ENCODE measurements around the gene CIDEB. TPM values are rescaled to one million over a fixed set of nuclear protein-coding genes. Genes with fewer than 3 reads are reported as not detected.

CIDEB gene
- total and polyA plus RNA-seq, 2 donors (not counting 1 experiment from before 2014, with no cell fraction given) = 26.2 to 32.8 TPM

GRCh38 chr14:24258119-24258518, 49.7 kb downstream of the CIDEB start:
- H2AFZ ChIP-seq (ENCODE audit: insufficient read depth, low read depth, low read length, poor library complexity, severe bottlenecking) = no peak overlapping the region
- no peaks in the 10 kb centered on the region for H3K9me3 Mint-ChIP-seq (ENCODE audit: insufficient read depth)
- H3K79me2 ChIP-seq (ENCODE audit: control insufficient read depth, insufficient read depth, low read length) = no peaks in the 10 kb centered on the region
- no peak for ATAC-seq (ENCODE audit: low read depth)
- H3K4me1 Mint-ChIP-seq = no peaks in the 10 kb centered on the region
- DNase-seq = no peak
- no peak overlapping the region for H3K9ac ChIP-seq (ENCODE audit: low read length)
- H3K27me3 ChIP-seq (replicated peaks in 1 of 4; ENCODE audit: control extremely low read depth in 1 of 4, control insufficient read depth in 3 of 4, insufficient read depth in 4 of 4, low read length in 3 of 4) = no peaks in the 10 kb centered on the region
- ChIA-PET POLR2A (interaction anchor here (0.6 kb wide), 1 partner anchor 23 kb away, joined by 5 read pairs; no protein-coding TSS in a partner anchor), CTCF (no interaction called here)
- peaks cover 0 to 23% of the 10 kb centered on the region in 2 experiments for H3K36me3 ChIP-seq (replicated peaks in 1 of 2; ENCODE audit: control extremely low read depth in 1 of 2, control insufficient read depth in 1 of 2, extremely low read depth in 1 of 2, insufficient read depth in 2 of 2, low read length in 1 of 2)
- no peaks in the 10 kb centered on the region for H3K4me1 ChIP-seq (ENCODE audit: control insufficient read depth in 2 of 2, insufficient read depth in 2 of 2, low read length in 2 of 2)
- no peaks in the 10 kb centered on the region for H3K9me3 ChIP-seq (ENCODE audit: control extremely low read depth in 1 of 3, control insufficient read depth in 2 of 3, insufficient read depth in 1 of 3, low read length in 2 of 3)
- intact Hi-C loops (cut with micrococcal nuclease) = no loop called here
- H3K4me3 ChIP-seq (ENCODE audit: control extremely low read depth in 1 of 5, extremely low read depth in 1 of 5, insufficient read depth in 1 of 5, low read depth in 2 of 5, low read length in 4 of 5) = no peak overlapping the region
- H3K4me3 Mint-ChIP-seq = no peak overlapping the region
- no peak overlapping the region for H3K27ac ChIP-seq (ENCODE audit: low read length in 2 of 2)
- TF ChIP-seq, protein P1, sequence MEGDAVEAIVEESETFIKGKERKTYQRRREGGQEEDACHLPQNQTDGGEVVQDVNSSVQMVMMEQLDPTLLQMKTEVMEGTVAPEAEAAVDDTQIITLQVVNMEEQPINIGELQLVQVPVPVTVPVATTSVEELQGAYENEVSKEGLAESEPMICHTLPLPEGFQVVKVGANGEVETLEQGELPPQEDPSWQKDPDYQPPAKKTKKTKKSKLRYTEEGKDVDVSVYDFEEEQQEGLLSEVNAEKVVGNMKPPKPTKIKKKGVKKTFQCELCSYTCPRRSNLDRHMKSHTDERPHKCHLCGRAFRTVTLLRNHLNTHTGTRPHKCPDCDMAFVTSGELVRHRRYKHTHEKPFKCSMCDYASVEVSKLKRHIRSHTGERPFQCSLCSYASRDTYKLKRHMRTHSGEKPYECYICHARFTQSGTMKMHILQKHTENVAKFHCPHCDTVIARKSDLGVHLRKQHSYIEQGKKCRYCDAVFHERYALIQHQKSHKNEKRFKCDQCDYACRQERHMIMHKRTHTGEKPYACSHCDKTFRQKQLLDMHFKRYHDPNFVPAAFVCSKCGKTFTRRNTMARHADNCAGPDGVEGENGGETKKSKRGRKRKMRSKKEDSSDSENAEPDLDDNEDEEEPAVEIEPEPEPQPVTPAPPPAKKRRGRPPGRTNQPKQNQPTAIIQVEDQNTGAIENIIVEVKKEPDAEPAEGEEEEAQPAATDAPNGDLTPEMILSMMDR (IDR thresholded peaks at IDR 0.05) = no peak
- TF ChIP-seq EZH2 (IDR thresholded peaks at IDR 0.05; ENCODE audit: borderline replicate concordance, insufficient read depth, low read depth, low read length, poor library complexity, severe bottlenecking) = no peak
- no peaks in the 10 kb centered on the region for H4K20me1 ChIP-seq (ENCODE audit: control insufficient read depth, insufficient read depth, low read length, poor library complexity, severe bottlenecking)
- 100% methylated on average over 3 of the region's 9 CpGs for WGBS (ENCODE audit: insufficient coverage)
- H3K4me2 ChIP-seq (replicated peaks; ENCODE audit: low read depth, low read length, poor library complexity, severe bottlenecking) = no peak overlapping the region
- no peaks in the 10 kb centered on the region for H3K27me3 Mint-ChIP-seq
- H3K27ac Mint-ChIP-seq = no peak overlapping the region

DNA sequence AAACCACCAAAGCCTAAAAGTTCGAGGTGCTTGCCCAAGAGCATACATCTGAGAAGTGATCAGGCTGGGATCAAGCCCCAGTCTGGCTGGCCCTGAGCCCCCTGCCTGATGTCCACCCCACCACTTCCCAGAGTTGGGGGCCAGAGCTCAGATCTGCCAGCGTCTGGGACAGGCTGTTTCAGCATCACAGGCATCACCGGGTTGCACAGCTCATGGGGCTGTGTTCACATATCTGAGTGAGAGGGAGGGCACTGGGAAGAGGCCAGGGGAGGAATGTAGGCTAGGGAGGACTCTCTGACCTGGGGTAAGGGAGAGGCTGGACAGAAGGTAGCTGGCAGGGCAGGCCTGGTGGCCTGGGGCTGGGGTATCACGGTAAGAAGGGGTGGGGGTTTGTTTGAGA, 50.8 kb downstream of the CIDEB start:
- POLR2A ChIA-PET = no interaction called here

More for the DNA sequence above, 50.8 kb downstream of the CIDEB start:
- no peaks in the 10 kb centered on the region for H3K9me3 Mint-ChIP-seq (ENCODE audit: insufficient read depth)
- ATAC-seq (ENCODE audit: low read depth) = no peak
- DNase-seq = no peak
- H3K27me3 Mint-ChIP-seq = no peaks in the 10 kb centered on the region
- intact Hi-C loops (cut with micrococcal nuclease) = no loop called here
- WGBS (ENCODE audit: insufficient coverage) = 100% methylated on average over 3 of the region's 4 CpGs
- CTCF ChIA-PET = interaction anchor here (0.8 kb wide), 1 partner anchor 33 kb away, joined by 3 read pairs; no protein-coding TSS in a partner anchor
- H3K4me3 ChIP-seq (ENCODE audit: control extremely low read depth in 1 of 5, extremely low read depth in 1 of 5, insufficient read depth in 1 of 5, low read depth in 2 of 5, low read length in 4 of 5) = no peak overlapping the region
- no peak overlapping the region for H3K4me2 ChIP-seq (replicated peaks; ENCODE audit: low read depth, low read length, poor library complexity, severe bottlenecking)
- no peaks in the 10 kb centered on the region for H3K79me2 ChIP-seq (ENCODE audit: control insufficient read depth, insufficient read depth, low read length)
- H3K9ac ChIP-seq (ENCODE audit: low read length) = no peak overlapping the region
- H3K27ac ChIP-seq (ENCODE audit: low read length in 2 of 2) = no peak overlapping the region
- TF ChIP-seq EZH2 (IDR thresholded peaks at IDR 0.05; ENCODE audit: borderline replicate concordance, insufficient read depth, low read depth, low read length, poor library complexity, severe bottlenecking) = no peak
- TF ChIP-seq, protein P1 (IDR thresholded peaks at IDR 0.05) = no peak
- no peaks in the 10 kb centered on the region for H3K4me1 ChIP-seq (ENCODE audit: control insufficient read depth in 2 of 2, insufficient read depth in 2 of 2, low read length in 2 of 2)
- H3K4me1 Mint-ChIP-seq = no peaks in the 10 kb centered on the region
- H3K9me3 ChIP-seq (ENCODE audit: control extremely low read depth in 1 of 3, control insufficient read depth in 2 of 3, insufficient read depth in 1 of 3, low read length in 2 of 3) = no peaks in the 10 kb centered on the region
- no peaks in the 10 kb centered on the region for H4K20me1 ChIP-seq (ENCODE audit: control insufficient read depth, insufficient read depth, low read length, poor library complexity, severe bottlenecking)
- H3K27me3 ChIP-seq (replicated peaks in 1 of 4; ENCODE audit: control extremely low read depth in 1 of 4, control insufficient read depth in 3 of 4, insufficient read depth in 4 of 4, low read length in 3 of 4) = no peaks in the 10 kb centered on the region
- no peak overlapping the region for H3K27ac Mint-ChIP-seq
- no peak overlapping the region for H2AFZ ChIP-seq (ENCODE audit: insufficient read depth, low read depth, low read length, poor library complexity, severe bottlenecking)
- no peak overlapping the region for H3K4me3 Mint-ChIP-seq
- H3K36me3 ChIP-seq (replicated peaks in 1 of 2; ENCODE audit: control extremely low read depth in 1 of 2, control insufficient read depth in 1 of 2, extremely low read depth in 1 of 2, insufficient read depth in 2 of 2, low read length in 1 of 2) = peaks cover 0 to 28% of the 10 kb centered on the region in 2 experiments

All from B cell (primary cell).